GM12872 (cell line): ENCODE data around the gene COL19A1.

Experiments used
- CTCF ChIP-seq: IDR thresholded peaks from 3 replicates; pipeline ENCODE4 v1.5.1; 2011; ENCODE audit warnings: low read depth, mild to moderate bottlenecking, low read length, moderate library complexity; ENCODE audit not compliant: insufficient read depth

The COL19A1 gene

DNA sequence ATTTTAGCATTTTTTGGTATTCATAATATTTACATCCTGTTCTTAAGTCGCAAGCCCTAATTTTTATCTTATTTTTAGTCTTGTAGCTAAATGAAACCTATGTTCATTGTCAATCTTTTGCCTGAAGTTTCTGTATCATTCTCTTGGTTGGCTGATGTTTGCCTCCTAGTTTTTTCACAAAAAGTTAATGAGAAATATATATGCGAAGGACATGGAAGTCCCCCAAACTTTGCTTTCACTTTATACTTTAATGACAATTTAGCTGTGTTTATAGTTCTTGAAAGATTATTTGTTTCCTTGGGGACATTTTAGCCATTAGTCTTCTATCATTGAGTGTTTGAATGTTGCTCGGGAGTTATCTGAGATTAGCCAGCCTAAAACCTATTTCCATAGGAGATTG is 118.2 kb downstream of the COL19A1 start:
- no peak for TF ChIP-seq CTCF

DNA sequence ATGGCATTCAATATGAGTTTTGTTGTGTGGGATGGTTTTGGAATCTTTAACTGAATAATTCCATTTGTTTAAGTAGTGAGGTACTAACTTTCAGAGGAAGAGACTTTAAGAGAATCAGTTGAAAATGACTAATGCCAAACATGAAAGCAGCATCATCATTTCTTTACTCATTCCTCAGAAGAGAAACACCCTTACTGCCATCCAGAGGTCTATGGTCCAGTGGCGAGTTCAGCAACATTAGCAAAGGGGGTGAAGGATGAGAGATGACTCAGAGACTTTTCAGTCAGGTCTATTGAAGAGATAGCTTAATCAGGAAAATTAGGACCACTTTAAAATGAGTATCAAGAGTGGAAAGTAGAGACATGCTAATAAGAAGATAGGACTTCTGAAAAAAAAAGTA is 118.8 kb downstream of the COL19A1 start:
- no peak for TF ChIP-seq CTCF

GRCh38 chr6:69987550-69987949 is 121.2 kb downstream of the COL19A1 start:
- TF ChIP-seq CTCF = no peak

GRCh38 chr6:69988458-69989126 is 122.2 kb downstream of the COL19A1 start:
- no peak for TF ChIP-seq CTCF

- no peak for TF ChIP-seq CTCF
Observed at GRCh38 chr6:69994251-69994650, 127.9 kb downstream of the COL19A1 start.

- TF ChIP-seq CTCF = no peak
Observed at GRCh38 chr6:70008189-70008588, 141.8 kb downstream of the COL19A1 start.

GRCh38 chr6:70028246-70028645 is 161.9 kb downstream of the COL19A1 start:
- no peak for TF ChIP-seq CTCF
